GM12872 (cell line): ENCODE results near the gene SKAP1.

ENCODE experiments used
- CTCF ChIP-seq: IDR thresholded peaks from 3 replicates; pipeline ENCODE4 v1.5.1; 2011; ENCODE audit warnings: low read depth, mild to moderate bottlenecking, low read length, moderate library complexity; ENCODE audit not compliant: insufficient read depth

SKAP1 gene

GRCh38 chr17:48250949-48251348 lies 179.1 kb downstream of the SKAP1 start:
- no peak for TF ChIP-seq CTCF

- no peak for TF ChIP-seq CTCF
Measured at GRCh38 chr17:48247603-48248002, 182.4 kb downstream of the SKAP1 start.

GRCh38 chr17:48247038-48247437 lies 183.0 kb downstream of the SKAP1 start:
- no peak for TF ChIP-seq CTCF

DNA sequence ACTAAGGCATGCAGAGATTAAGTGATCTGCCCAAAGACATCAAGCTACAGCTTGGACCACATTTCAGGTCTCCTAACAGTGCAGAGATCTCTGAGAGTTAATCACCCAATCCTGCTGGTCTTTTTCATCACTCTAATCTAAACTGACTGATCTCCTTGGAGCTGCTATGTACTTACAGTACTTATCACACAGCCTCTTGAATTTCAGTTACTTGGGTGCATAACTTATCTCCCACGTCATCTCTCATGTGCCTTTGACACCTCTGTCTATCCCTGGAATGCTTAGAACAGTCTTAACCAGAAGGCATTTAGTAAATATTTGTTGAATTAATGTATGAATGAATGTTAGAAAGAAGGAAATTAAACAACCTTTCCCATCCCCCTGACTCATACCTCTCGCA lies 183.4 kb downstream of the SKAP1 start:
- TF ChIP-seq CTCF = no peak

GRCh38 chr17:48244814-48245213 lies 185.2 kb downstream of the SKAP1 start:
- TF ChIP-seq CTCF = no peak

GRCh38 chr17:48244121-48244711 lies 185.8 kb downstream of the SKAP1 start:
- no peak for TF ChIP-seq CTCF

DNA sequence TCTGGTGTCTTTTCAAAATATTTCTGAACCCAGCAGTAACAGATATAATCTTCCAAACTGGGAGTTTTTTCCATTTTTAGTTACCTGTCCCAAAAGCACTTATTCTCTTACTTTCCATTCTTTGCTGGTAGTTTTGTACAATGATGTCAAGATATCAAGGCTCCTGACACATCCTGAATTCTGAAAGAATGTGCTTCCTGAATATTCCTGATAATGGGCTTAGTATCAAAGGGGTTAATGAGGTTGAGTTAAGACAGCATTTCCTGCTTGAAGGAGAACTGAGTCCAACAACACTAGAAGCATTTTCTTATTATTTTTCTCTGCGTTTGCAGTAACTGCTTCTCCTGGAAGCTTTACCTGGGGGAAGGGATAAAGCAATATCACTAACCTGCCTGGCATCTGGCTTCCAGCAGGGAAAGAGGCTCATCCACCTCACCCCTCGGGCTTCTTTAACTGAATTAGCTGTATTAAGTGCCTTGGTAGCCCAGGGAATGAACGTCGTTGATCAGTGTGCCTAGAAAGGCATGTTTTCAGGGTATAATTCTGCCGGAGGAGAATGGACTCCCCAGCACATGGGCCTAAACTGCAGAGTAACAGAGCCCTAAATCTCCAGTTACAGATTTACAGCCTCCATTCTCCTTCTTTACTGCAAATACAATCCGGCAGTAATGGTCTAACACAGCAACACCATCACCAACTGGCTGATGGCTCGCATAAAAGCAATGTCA lies 188.1 kb downstream of the SKAP1 start:
- no peak for TF ChIP-seq CTCF
